ENCODE results near the gene E2F2. TPM values are rescaled to one million over a fixed set of nuclear protein-coding genes. Genes with fewer than 3 reads are reported as not detected.

The E2F2 gene
- total RNA-seq, 1 experiment from 2014 or later: 5.1 TPM

- no peak overlapping the region for H3K27ac Mint-ChIP-seq
Measured at GRCh38 chr1:23515905-23516304, 15.1 kb downstream of the E2F2 start.

More at GRCh38 chr1:23515905-23516304, 15.1 kb downstream of the E2F2 start:
- H3K4ac ChIP-seq (ENCODE audit: low read depth, low read length): no peak overlapping the region
- no peak overlapping the region for H2BK5ac ChIP-seq (ENCODE audit: insufficient read length, low read length)
- H4K8ac ChIP-seq (replicated peaks; ENCODE audit: insufficient read length, low read depth, low read length): no peak overlapping the region
- TF ChIP-seq CTCF (conservative IDR thresholded peaks at IDR 0.05): no peak
- no peaks in the 10 kb centered on the region for H3K23me2 ChIP-seq (ENCODE audit: insufficient read length, low read depth, low read length, poor library complexity, severe bottlenecking)
- DNase-seq: no peak
- H3K9ac ChIP-seq (ENCODE audit: extremely low read depth, insufficient read length, low read length): no peak overlapping the region
- Mint-ChIP-seq H3K4me1 (no peaks in the 10 kb centered on the region), H3K4me3 (no peak overlapping the region; a peak in 1 of 5 replicates), H3K9me3 (no peaks in the 10 kb centered on the region), H3K27me3 (ENCODE audit: low read depth) (no peaks in the 10 kb centered on the region; the same call in 1 of the 2 replicates), H3K36me3 (ENCODE audit: insufficient read depth in 1 of 3, low read depth in 3 of 3) (peaks cover 11 to 35% (median 33%) of the 10 kb centered on the region in 3 experiments; a peak in 6 of 7 replicates)
- H3K23ac ChIP-seq (ENCODE audit: insufficient read length, low read depth, low read length): no peak overlapping the region
- no peaks in the 10 kb centered on the region for H3K9me3 ChIP-seq (ENCODE audit: control insufficient read depth, low read depth, low read length)
- no peak overlapping the region for H3K27ac ChIP-seq (ENCODE audit: insufficient read length, low read depth, low read length)
- no peak overlapping the region for H2BK20ac ChIP-seq (ENCODE audit: low read depth, low read length, poor library complexity, severe bottlenecking)
- H2BK120ac ChIP-seq (ENCODE audit: low read depth, low read length, poor library complexity, severe bottlenecking): no peak overlapping the region
- no peak overlapping the region for H3K4me2 ChIP-seq (ENCODE audit: insufficient read depth, insufficient read length, low read length)
- H3K79me2 ChIP-seq (ENCODE audit: insufficient read depth, low read length): no peaks in the 10 kb centered on the region
- no peak overlapping the region for H2AFZ ChIP-seq (ENCODE audit: low read length)
- no CpG with 5 or more reads among the region's 4 CpGs for WGBS (ENCODE audit: extremely low coverage, insufficient read length, low lambda C conversion rate)
- H2BK12ac ChIP-seq (ENCODE audit: insufficient read length, low read depth, low read length): no peak overlapping the region
- no peak overlapping the region for H2BK15ac ChIP-seq (ENCODE audit: low read depth, low read length)
- no peak overlapping the region for H4K91ac ChIP-seq (ENCODE audit: insufficient read length, low read depth, low read length)
- no peak overlapping the region for H3T11ph ChIP-seq (ENCODE audit: low read length)
- H3K79me1 ChIP-seq (ENCODE audit: insufficient read depth, low read depth, low read length, poor library complexity, severe bottlenecking): no peaks in the 10 kb centered on the region
- no peak overlapping the region for H3K14ac ChIP-seq (ENCODE audit: insufficient read depth, low read length)
- no peak overlapping the region for H3K18ac ChIP-seq (ENCODE audit: insufficient read length, low read depth, low read length)
- no peak overlapping the region for H2AK5ac ChIP-seq (ENCODE audit: insufficient read length, low read length)
- H3K56ac ChIP-seq (ENCODE audit: insufficient read length, low read depth, low read length): no peak overlapping the region
- H4K5ac ChIP-seq (ENCODE audit: insufficient read length, low read depth, low read length): no peak overlapping the region
- no peaks in the 10 kb centered on the region for H4K20me1 ChIP-seq (ENCODE audit: control insufficient read depth, insufficient read depth, insufficient read length)
- no peaks in the 10 kb centered on the region for H3K27me3 ChIP-seq (ENCODE audit: insufficient read depth, low read length)
- H3K4me1 ChIP-seq (ENCODE audit: insufficient read depth, low read length): no peaks in the 10 kb centered on the region
